AML-193 (cell line): ENCODE results near the gene GMDS.
"Not testable (repeated sequence)": the region's sequence is repeated elsewhere in the genome, so short reads cannot be mapped to it uniquely, and the experiment has no call there.

Experiments
- DNase-seq, 2 experiments: peaks; one replicate each; lab custom pipeline; 2025; lab: John Stamatoyannopoulos, UW

GMDS gene

GRCh38 chr6:1708820-1709219 lies 536.6 kb downstream of the GMDS start:
- no peak for DNase-seq

DNA sequence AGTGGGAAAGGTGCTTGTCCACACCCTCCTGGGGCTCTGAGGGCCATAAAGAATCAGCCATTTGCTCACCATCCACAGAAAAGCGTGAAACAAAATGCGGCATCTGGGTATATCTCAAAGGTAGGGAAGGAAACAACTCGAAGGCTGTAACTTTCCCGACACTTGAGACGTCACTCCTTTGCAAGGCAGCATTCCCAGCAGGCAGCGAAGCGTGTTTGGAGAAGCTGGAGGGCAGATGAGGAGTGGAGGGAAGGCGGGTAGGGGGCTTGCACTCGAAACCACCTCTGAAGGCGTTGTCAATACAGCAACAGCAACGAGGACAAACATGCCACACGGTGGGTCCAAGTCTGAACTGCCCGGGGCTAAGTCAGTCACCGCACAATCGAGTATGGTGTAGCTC lies 537.3 kb downstream of the GMDS start:
- no peak for DNase-seq

GRCh38 chr6:1705630-1706029 lies 539.8 kb downstream of the GMDS start:
- no peak for DNase-seq

GRCh38 chr6:1705183-1705582 lies 540.2 kb downstream of the GMDS start:
- no peak for DNase-seq

DNA sequence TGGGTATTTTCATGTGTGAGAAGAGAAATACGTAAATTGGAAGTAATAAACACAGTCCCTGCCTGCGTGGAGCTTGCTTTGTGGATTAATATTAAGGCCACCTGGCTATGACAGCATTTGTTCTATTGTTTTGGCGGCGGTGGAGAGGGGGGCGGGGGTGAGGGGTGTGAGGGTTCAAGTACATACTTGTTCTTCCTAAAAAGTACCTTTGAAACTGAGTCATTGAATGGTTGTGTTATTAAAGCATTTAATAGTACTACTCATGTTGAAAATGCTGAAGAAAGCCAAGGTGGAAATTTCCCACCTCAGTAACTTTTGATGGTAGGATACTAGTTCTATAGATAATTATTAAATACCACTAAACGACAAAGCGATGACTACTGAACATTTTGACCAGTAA lies 540.7 kb downstream of the GMDS start:
- DNase-seq, result no peak

DNA sequence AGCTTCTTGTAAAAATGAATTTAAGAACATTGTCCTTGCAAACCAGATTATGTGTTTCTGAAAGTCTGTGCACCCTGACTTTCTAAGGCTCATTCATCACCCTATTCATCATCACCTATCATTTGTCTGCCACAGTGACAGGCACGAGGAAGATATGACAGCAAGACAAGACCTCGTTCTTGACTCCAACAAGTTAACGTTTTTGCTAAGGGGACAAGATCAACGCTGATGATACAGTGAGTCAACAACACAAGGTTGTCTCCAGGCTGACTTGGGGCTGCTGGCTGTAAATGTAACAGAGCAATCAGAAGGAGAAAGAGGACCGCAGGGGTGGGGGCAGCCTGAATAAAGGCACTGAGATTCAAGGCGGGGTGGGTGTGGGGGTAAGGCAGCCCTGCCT lies 541.5 kb downstream of the GMDS start:
- DNase-seq, result no peak

DNA sequence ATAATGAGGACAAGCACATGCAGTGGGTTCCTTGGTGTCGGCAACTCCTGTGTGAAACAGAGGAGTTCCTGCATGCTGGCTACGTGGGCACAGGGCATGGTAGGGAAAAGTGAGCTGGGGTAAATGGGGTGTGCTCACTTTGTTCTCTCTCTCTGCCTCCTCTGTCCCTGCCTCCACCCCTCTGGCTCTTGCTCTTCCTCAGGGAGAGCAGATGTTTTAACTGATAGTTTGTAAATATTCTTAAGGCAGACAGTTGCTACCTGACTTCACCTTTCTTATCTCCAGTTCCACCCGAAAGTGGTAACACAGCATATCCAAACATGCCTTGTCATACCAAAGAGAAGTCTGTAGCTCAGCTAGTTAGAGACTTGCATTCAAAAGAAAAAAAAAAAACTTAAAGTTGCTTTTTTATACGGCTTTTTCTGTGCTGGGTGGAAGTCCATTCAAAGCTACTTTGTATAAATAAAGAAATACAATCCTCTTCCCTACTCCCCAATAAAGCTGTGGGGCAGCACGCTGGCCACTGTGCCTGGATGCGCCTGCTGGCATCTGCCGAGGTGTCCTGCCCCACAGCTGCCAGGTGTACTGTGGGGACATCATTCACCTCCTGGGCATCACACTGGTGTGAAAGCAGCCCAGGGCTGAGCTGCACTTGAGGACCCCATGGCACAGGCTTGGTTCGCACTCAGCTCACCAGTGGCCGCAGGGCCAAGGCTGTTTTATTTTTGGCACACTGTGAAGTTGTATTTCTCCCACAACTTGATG lies 542.1 kb downstream of the GMDS start:
- DNase-seq, result no peak

GRCh38 chr6:1702580-1703051 lies 542.8 kb downstream of the GMDS start:
- DNase-seq, result no peak

- DNase-seq, result no peak
These were observed 543.6 kb downstream of the GMDS start for GRCh38 chr6:1701668-1702353.

GRCh38 chr6:1700278-1700967 lies 545.0 kb downstream of the GMDS start:
- no peak for DNase-seq

DNA sequence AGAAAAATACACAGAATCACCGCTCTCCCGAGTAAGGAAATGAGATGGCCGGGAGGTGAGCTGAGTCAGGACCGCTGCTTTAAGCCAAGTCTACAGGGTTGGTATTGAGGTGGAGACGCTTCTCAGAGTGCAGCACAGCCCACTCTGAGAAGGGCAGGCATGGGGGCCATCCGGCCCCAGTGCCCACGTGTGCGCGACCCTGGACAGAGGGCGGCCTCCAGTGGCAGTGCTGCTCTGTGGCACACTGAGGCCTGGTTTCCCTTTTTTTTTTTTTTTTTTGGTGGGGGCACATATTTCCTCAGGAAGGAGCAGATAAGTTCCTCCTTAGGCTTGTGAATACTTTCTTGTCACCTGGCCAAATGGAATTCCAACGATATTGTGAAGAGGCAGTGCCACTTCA lies 546.9 kb downstream of the GMDS start:
- DNase-seq, result no peak

DNA sequence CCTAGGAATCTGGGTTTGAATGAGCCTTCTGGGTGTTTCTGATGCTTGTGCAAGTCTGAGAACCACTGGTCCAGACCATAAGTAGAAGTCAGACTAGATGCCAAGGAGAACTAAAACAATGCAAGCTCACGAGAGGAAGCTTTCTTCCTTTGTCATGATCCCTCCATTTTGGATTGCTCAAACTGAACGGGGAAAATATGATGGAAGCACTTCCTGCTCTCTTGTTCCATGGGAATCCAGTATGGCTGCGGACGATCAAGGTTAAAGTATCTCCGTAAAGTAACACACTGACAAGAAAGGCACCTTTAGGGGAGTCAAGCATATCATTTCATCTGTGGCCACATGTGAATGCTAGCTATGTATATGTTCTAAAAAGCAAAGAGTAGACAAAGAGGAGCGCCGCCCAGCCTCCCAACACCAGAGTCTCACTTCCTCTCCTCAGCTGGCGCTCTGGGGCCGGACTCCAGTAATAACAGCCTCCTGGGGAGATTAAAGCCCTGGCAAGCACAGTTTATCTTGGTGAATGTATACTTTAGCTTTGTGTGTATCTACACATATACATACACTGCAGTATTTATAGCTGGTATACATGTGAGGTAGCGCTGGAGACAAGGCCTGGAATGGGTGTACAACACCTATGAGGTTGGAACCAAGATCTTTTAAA lies 547.6 kb downstream of the GMDS start:
- DNase-seq, result no peak

- no peak for DNase-seq
These were observed 548.9 kb downstream of the GMDS start for GRCh38 chr6:1696463-1696850.

GRCh38 chr6:1695546-1696462 lies 549.6 kb downstream of the GMDS start:
- no peak for DNase-seq

GRCh38 chr6:1691828-1692227 lies 553.6 kb downstream of the GMDS start:
- DNase-seq, result not testable (repeated sequence)

DNA sequence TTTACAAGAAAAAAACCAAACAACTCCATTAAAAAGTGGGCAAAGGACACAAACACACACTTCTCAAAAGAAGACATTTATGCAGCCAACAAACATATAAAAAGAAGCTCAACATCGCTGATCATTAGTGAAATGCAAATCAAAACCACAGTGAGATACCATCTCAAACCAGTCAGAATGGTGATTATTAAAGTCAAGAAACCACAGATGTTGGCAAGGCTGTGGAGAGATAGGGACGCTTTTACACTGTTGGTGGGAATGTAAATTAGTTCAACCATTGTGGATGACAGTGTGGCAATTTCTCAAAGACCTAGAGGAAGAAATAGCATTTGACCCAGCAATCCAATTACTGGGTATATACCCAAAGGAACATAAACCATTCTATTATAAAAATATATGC lies 554.7 kb downstream of the GMDS start:
- DNase-seq, result not testable (repeated sequence)

DNA sequence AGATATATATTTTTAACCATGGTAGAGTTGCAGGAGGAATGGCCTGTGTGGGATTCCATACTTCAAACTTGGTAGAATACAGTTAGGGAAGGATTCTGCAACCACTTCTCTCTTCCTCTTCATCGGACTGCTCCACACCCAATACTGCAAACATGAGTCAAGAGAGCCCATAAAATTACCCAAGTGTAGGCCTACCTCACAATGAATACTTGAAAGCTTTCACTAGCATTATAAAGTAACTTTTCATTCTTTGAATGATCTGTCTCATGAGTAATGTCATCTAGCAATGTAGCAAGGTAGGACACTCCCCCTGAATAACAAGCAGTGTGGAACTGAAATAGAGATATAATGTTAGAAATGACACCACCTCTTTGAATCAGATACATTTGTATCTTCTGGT lies 556.3 kb downstream of the GMDS start:
- no peak for DNase-seq

DNA sequence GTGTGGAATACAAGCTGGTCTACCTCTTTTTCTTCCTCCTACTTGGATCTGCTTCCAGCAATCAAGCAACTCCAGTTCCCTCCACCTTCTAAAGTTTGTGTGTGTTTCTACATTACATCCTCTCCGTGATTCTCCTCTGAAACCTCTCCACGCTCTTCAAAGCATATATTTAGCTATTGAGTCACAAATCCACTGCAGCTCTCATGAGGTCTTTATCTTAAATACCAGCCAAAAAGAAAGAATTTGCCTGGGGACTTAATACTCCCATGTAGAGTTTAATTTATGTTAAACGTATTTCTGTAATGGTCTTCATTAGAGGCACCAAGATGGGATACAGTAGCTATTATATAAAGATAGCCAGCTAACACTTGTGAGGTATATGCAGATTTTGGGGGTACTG lies 557.0 kb downstream of the GMDS start:
- no peak for DNase-seq

DNA sequence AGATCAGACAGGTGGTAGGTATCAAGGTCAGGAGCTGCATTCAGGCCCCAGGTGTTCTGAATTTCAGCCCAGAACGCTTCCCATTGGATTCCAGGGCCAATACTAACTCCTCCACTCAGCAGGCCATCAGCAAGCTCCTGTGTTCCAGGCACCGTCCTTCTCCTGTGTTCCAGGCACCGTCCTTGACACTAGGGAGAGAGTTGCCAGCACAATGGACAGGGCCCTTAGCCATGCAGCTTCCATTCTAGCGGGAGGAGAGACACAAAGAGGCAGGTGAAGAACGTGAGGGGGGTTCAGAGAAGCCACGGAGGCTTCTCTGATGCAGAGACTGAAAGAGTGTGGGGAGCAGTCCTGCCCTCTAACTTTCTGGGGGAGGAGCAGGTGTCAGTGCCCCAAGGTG lies 558.0 kb downstream of the GMDS start:
- DNase-seq, result no peak

DNA sequence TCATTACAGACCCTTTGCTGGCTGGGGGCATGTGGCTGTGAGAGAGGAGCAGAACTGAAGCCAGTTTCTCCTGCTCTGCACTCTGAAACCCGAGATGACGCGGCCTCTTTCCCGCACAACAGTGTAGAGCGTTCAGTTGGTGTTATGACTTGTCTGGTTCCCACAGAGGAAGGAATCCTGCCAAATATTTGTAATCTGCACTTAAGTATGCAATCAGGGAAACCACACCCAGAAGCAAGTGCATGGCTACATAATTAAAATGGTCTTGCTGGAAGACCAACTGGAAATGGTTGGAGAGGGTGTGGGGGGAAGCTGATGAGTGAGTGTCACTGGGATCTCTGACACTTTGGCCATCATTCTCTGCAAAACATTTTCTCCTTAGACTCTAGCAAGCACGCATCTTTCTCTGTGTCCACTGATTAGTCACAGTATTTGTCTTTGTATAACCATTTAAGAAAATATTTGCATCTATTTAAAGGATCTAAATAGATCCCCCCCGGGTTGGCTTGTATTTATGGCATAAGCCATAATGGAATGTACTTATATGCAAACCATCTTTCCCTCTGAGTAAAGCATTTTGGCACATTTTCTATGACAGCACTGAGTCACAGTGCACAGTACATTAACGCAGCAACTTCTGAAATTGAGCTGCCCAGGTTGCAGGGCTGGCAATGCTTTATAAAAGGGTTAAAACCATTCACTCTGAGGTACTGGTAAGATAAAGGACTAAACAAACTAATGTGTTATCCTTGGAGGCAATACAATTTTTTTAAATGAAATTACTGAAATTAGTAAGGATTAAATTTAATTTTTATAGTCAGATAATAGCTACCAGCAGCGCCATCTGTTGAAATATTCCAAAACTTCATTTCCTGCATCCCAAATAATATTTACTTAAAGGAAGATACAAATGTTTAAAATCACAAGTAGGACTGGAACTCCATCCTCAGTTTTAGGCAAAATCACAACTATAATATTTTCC lies 559.0 kb downstream of the GMDS start:
- no peak for DNase-seq
